Suprapubic skin (tissue), 4 donors: ENCODE results near the gene NCOA1.

Experiments used
- POLR2A ChIP-seq, 2 donors: fragments of 450-650 bp; IDR thresholded peaks; one replicate each; pipeline ENCODE4 v1.6.1; 2017; ENCODE audit warnings: antibody characterized with exemption in 2 of 2, mild to moderate bottlenecking in 2 of 2, moderate library complexity in 2 of 2
- POLR2AphosphoS5 ChIP-seq, 3 donors: sonication (generic); formaldehyde crosslinking; IDR thresholded peaks; one replicate each; pipeline ENCODE4 v1.6.1; 2017; ENCODE audit warnings: antibody characterized with exemption in 3 of 3
- TF ChIP-seq, protein P1 (sequence below), 2 donors: fragments of 200-600 bp in 1 of 2; fragments of 450-650 bp in 1 of 2; sonication (generic) in 1 of 2; IDR thresholded peaks; one replicate each; pipeline ENCODE4 v1.5.1; 2016 to 2019; ENCODE audit warnings: antibody characterized with exemption in 2 of 2, mild to moderate bottlenecking in 1 of 2, moderate library complexity in 1 of 2

DNA sequence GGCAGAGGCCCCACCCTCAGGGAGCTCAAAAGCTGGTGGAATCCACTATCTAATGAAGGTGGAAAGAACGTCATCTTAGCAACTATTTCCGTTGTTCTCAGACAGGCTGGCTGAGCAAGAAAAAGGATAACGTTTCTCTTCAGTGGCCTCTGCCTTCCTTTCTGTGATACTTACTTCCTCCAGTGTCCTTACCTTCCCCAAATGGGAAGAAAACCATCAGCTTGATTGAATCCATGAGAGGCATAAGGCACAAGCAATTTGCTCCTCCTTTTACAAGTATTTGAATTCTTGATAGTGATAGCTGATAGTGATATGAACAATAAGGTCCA, 8.1 kb upstream of the NCOA1 start:
- TF ChIP-seq, protein P1, sequence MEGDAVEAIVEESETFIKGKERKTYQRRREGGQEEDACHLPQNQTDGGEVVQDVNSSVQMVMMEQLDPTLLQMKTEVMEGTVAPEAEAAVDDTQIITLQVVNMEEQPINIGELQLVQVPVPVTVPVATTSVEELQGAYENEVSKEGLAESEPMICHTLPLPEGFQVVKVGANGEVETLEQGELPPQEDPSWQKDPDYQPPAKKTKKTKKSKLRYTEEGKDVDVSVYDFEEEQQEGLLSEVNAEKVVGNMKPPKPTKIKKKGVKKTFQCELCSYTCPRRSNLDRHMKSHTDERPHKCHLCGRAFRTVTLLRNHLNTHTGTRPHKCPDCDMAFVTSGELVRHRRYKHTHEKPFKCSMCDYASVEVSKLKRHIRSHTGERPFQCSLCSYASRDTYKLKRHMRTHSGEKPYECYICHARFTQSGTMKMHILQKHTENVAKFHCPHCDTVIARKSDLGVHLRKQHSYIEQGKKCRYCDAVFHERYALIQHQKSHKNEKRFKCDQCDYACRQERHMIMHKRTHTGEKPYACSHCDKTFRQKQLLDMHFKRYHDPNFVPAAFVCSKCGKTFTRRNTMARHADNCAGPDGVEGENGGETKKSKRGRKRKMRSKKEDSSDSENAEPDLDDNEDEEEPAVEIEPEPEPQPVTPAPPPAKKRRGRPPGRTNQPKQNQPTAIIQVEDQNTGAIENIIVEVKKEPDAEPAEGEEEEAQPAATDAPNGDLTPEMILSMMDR (IDR thresholded peaks at IDR 0.05), result no peak
- TF ChIP-seq POLR2AphosphoS5 (IDR thresholded peaks at IDR 0.05), result no peak
- no peak for TF ChIP-seq POLR2A (IDR thresholded peaks at IDR 0.05)
